ENCODE measurements around the gene STK39. TPM values are rescaled to one million over a fixed set of nuclear protein-coding genes. Genes with fewer than 3 reads are reported as not detected.

STK39 gene
- total RNA-seq, 1 donor, result 18.1 TPM

DNA sequence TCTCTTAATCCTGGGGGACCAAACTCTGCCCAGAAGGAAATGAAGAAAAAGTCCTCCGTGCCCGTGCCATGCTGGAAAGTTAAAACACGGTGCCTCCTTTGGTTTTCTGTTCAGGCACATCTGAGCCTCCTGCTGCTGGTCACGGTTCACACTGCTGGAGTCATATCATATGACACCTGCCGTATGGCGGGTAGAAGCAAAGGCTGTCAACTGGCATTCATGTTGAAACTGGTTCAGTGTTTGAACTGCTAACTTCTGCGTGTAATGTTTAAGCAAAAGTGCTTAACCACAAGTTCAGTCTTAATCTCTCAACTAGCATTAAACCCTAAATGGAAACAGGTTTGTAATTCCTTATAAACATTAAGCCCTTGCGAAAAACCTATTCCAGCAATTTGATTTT is 3.1 kb downstream of the STK39 start:
- Histone ChIP-seq H3K4me1 (ENCODE audit: insufficient read depth, low read length) (peaks cover 24% of the 10 kb centered on the region), H3K79me2 (ENCODE audit: insufficient read depth, low read length) (peaks cover 68% of the 10 kb centered on the region), H3K36me3 (ENCODE audit: insufficient read depth, low read length) (no peaks in the 10 kb centered on the region), H3K9me3 (ENCODE audit: low read depth, low read length) (no peaks in the 10 kb centered on the region), H3K4me2 (ENCODE audit: insufficient read depth, low read length) (no peak overlapping the region), H2AFZ (ENCODE audit: low read length) (no peak overlapping the region), H3K27ac (ENCODE audit: low read depth, low read length) (no peak overlapping the region), H3K27me3 (ENCODE audit: insufficient read depth, low read length) (no peaks in the 10 kb centered on the region), H3K4me3 (ENCODE audit: insufficient read depth, low read length) (no peak overlapping the region), H4K20me1 (ENCODE audit: insufficient read depth, low read length) (peaks cover 35% of the 10 kb centered on the region)
- no peak for TF ChIP-seq CTCF (IDR thresholded peaks at IDR 0.05; ENCODE audit: extremely low read depth, low read depth, low read length)
- DNase-seq (ENCODE audit: insufficient read length, low spot score, missing footprints), result no peak

GRCh38 chr2:168243061-168243460 is 4.3 kb downstream of the STK39 start:
- H3K4me2 ChIP-seq (ENCODE audit: insufficient read depth, low read length), result no peak overlapping the region
- no peaks in the 10 kb centered on the region for H3K9me3 ChIP-seq (ENCODE audit: low read depth, low read length)
- H2AFZ ChIP-seq (ENCODE audit: low read length), result no peak overlapping the region
- H3K36me3 ChIP-seq (ENCODE audit: insufficient read depth, low read length), result no peaks in the 10 kb centered on the region
- H3K27ac ChIP-seq (ENCODE audit: low read depth, low read length), result no peak overlapping the region
- no peak for TF ChIP-seq CTCF (IDR thresholded peaks at IDR 0.05; ENCODE audit: extremely low read depth, low read depth, low read length)
- peaks cover 76% of the 10 kb centered on the region for H3K79me2 ChIP-seq (ENCODE audit: insufficient read depth, low read length)
- H3K4me1 ChIP-seq (ENCODE audit: insufficient read depth, low read length), result peaks cover 22% of the 10 kb centered on the region
- H3K27me3 ChIP-seq (ENCODE audit: insufficient read depth, low read length), result no peaks in the 10 kb centered on the region
- DNase-seq (ENCODE audit: insufficient read length, low spot score, missing footprints), result no peak
- peaks cover 38% of the 10 kb centered on the region for H4K20me1 ChIP-seq (ENCODE audit: insufficient read depth, low read length)
- H3K4me3 ChIP-seq (ENCODE audit: insufficient read depth, low read length), result no peak overlapping the region

DNA sequence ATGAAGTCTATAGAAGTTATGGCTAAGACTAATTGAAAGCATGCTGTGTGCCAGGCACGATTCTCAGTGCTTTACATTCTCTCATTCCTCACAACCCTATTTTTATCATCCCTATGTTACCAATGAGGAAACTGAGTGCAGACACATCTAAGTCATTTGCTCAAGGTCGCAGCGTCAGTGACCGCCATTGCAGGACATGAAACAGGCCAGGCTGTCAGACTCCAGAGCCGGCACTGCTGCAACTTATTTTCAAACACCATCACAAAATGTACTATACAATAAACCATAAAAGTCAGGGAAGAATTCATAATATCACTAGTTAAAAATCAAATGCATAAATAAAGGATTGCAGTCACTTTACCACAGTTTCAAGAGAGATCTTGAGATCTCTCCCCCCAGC is 5.6 kb downstream of the STK39 start:
- no peak for TF ChIP-seq CTCF (IDR thresholded peaks at IDR 0.05; ENCODE audit: extremely low read depth, low read depth, low read length)
- Histone ChIP-seq H3K4me2 (ENCODE audit: insufficient read depth, low read length) (no peak overlapping the region), H3K27me3 (ENCODE audit: insufficient read depth, low read length) (no peaks in the 10 kb centered on the region), H3K4me1 (ENCODE audit: insufficient read depth, low read length) (peaks cover 26% of the 10 kb centered on the region), H3K79me2 (ENCODE audit: insufficient read depth, low read length) (peaks cover 82% of the 10 kb centered on the region), H3K9me3 (ENCODE audit: low read depth, low read length) (no peaks in the 10 kb centered on the region), H2AFZ (ENCODE audit: low read length) (no peak overlapping the region), H3K36me3 (ENCODE audit: insufficient read depth, low read length) (no peaks in the 10 kb centered on the region), H3K4me3 (ENCODE audit: insufficient read depth, low read length) (no peak overlapping the region), H4K20me1 (ENCODE audit: insufficient read depth, low read length) (peaks cover 38% of the 10 kb centered on the region), H3K27ac (ENCODE audit: low read depth, low read length) (no peak overlapping the region)
- no peak for DNase-seq (ENCODE audit: insufficient read length, low spot score, missing footprints)

DNA sequence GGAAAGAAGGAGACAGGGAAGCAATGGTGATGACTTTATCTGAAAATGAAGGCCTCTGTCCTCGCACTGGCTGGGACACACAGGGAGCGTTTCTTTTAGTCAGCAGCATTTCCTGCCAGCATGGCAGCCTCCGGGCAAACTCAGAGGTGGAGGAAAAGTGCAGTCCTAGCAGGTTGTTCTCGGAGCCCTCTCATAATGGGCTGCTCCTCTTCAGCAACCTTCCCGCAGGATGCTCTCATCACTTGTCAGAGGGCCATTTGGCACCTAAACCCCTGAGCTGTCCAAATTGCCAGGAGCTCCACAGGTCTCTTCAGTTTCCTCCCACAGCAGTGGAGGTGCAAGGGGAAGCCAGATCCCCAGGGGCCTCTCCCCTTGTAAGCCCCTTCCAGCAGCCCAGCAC is 6.2 kb downstream of the STK39 start:
- Histone ChIP-seq H3K4me3 (ENCODE audit: insufficient read depth, low read length) (no peak overlapping the region), H3K36me3 (ENCODE audit: insufficient read depth, low read length) (no peaks in the 10 kb centered on the region), H3K4me1 (ENCODE audit: insufficient read depth, low read length) (peaks cover 25% of the 10 kb centered on the region), H3K27me3 (ENCODE audit: insufficient read depth, low read length) (no peaks in the 10 kb centered on the region), H3K79me2 (ENCODE audit: insufficient read depth, low read length) (peaks cover 77% of the 10 kb centered on the region), H2AFZ (ENCODE audit: low read length) (no peak overlapping the region), H3K9me3 (ENCODE audit: low read depth, low read length) (no peaks in the 10 kb centered on the region), H4K20me1 (ENCODE audit: insufficient read depth, low read length) (peaks cover 38% of the 10 kb centered on the region), H3K4me2 (ENCODE audit: insufficient read depth, low read length) (no peak overlapping the region), H3K27ac (ENCODE audit: low read depth, low read length) (no peak overlapping the region)
- DNase-seq (ENCODE audit: insufficient read length, low spot score, missing footprints), result no peak
- TF ChIP-seq CTCF (IDR thresholded peaks at IDR 0.05; ENCODE audit: extremely low read depth, low read depth, low read length), result no peak

Measured in osteoblast (primary cell).